ENCODE data around the gene CIROP. TPM values are rescaled to one million over a fixed set of nuclear protein-coding genes. Genes with fewer than 3 reads are reported as not detected.

CIROP gene
- total and polyA plus RNA-seq, 7 donors = 0.27 TPM; not detected in 6

DNA sequence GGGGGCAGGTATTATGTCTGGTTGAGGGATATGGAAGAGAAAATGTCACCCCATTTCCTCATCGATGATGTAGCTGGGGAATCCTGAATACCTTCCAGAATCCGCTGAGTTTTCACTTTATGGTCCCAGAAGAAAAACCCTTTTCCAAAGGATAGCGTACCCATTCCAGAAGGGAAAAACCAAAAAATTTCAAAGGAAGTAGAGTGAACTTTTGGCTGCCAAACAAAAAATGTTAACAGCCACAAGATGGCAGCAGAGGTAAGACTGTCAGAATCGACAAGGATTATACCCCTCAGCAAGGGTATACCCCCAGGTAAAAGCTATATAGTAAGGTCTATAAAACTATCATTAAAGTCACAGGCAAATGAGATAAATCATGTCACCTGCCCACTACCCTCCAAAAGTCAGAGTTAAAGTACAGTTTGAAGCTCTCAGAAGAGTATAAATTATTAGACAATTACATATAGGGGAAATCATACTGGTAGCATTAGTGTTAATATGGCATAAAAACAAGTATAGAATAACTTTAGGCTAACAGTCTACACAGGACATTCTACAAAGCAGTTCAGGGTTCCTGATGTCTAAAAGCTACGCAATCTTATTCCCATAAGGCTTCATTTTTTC, 27.9 kb downstream of the CIROP start:
- peak overlapping the region in 1 of 4 donors; percentile 9 for H3K27ac ChIP-seq
- 68 to 71% methylated on average over 5 of the region's 5 CpGs for whole genome bisulfite sequencing, 2 donors
- intact Hi-C loops (cut with DNase I) = no loop called here
- H3K36me3 ChIP-seq = peaks cover 47 to 98% (median 77%) of the 10 kb centered on the region in 4 donors
- no peak overlapping the region for H3K4me3 ChIP-seq
- no peaks in the 10 kb centered on the region for H3K27me3 ChIP-seq
- H3K9me3 ChIP-seq = no peaks in the 10 kb centered on the region
- TF ChIP-seq, protein P1, sequence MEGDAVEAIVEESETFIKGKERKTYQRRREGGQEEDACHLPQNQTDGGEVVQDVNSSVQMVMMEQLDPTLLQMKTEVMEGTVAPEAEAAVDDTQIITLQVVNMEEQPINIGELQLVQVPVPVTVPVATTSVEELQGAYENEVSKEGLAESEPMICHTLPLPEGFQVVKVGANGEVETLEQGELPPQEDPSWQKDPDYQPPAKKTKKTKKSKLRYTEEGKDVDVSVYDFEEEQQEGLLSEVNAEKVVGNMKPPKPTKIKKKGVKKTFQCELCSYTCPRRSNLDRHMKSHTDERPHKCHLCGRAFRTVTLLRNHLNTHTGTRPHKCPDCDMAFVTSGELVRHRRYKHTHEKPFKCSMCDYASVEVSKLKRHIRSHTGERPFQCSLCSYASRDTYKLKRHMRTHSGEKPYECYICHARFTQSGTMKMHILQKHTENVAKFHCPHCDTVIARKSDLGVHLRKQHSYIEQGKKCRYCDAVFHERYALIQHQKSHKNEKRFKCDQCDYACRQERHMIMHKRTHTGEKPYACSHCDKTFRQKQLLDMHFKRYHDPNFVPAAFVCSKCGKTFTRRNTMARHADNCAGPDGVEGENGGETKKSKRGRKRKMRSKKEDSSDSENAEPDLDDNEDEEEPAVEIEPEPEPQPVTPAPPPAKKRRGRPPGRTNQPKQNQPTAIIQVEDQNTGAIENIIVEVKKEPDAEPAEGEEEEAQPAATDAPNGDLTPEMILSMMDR (IDR thresholded peaks at IDR 0.05) = peak in 2 of 4 experiments; percentile 32 to 55
- no peak for TF ChIP-seq POLR2A (IDR thresholded peaks at IDR 0.05)
- no peak for TF ChIP-seq POLR2AphosphoS5 (IDR thresholded peaks at IDR 0.05)
- TF ChIP-seq EP300 (IDR thresholded peaks at IDR 0.05) = no peak
- peaks cover 0 to 24% (median 13%) of the 10 kb centered on the region in 4 donors for H3K4me1 ChIP-seq
- DNase-seq = no peak

DNA sequence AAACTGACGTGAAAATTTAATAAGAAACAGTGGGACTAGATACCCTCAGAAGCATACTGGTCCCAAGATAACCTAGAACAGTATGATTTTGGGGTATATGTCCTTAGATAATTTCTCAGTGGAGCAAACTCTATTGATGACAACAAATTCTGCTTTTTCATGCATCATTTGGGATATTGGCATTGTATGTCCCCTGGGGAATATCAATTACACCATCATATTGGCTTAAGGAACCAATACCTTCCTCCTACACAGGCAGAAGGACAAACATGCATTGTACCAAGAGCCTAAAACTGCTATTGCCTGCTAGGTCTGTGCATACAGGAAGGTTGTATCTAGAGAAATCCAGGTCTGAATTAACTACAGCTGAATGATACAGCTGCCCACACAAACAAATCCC, 29.9 kb downstream of the CIROP start:
- H3K4me3 ChIP-seq = no peak overlapping the region
- no peaks in the 10 kb centered on the region for H3K27me3 ChIP-seq
- DNase-seq = no peak
- no peaks in the 10 kb centered on the region for H3K9me3 ChIP-seq
- peaks cover 0 to 41% (median 29%) of the 10 kb centered on the region in 4 donors for H3K4me1 ChIP-seq
- peaks cover 34 to 78% (median 59%) of the 10 kb centered on the region in 4 donors for H3K36me3 ChIP-seq
- no peak overlapping the region for H3K27ac ChIP-seq
- TF ChIP-seq EP300 (IDR thresholded peaks at IDR 0.05) = no peak
- intact Hi-C loops (cut with DNase I) = no loop called here
- WGBS, 2 donors = 95 to 97% methylated on average over 1 of the region's 1 CpG

DNA sequence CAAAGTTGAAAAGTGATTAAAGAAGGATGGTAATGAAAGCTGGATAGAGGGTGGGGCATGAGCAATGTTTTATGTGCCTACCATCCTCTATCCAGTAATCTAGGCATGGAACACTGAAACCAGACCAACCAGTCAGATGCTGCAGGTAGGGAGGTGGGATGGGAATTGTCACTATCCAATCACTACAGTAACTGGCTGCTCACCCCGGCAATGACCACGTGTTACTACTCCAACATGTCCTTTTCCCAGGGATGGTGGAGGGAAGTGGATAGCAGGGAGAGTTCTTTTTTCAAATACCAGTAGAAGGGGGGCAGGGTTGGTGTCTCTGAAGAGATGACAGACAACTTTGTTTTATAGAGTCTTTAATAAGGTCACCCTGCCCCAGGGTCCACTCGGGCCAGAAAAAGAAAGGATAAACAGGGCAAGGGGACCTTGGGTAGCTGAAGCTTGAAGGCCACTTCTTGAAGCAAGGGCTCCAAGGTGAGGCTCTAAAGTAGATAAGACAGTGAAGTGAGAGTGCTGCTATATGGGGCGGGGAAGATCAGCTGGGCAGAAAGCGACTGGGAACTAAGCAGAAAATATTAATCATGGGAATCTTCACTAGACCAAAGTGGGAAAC, 32.8 kb downstream of the CIROP start:
- Histone ChIP-seq H3K4me1 (peaks cover 0 to 41% (median 38%) of the 10 kb centered on the region in 4 donors), H3K36me3 (peaks cover 9 to 70% (median 52%) of the 10 kb centered on the region in 4 donors), H3K9me3 (no peaks in the 10 kb centered on the region), H3K27me3 (no peaks in the 10 kb centered on the region), H3K4me3 (peak overlapping the region in 3 of 4 donors; percentile 50 to 63 (median 58)), H3K27ac (peak overlapping the region; percentile 75 to 87 (median 84))
- DNase-seq = no peak
- intact Hi-C loops (cut with DNase I) = no loop called here
- WGBS, 2 donors = 33 to 62% methylated on average over 5 of the region's 5 CpGs
- TF ChIP-seq POLR2A (IDR thresholded peaks at IDR 0.05) (no peak), EP300 (IDR thresholded peaks at IDR 0.05) (no peak), POLR2AphosphoS5 (IDR thresholded peaks at IDR 0.05) (no peak)
- TF ChIP-seq, protein P1 (IDR thresholded peaks at IDR 0.05) = no peak

DNA sequence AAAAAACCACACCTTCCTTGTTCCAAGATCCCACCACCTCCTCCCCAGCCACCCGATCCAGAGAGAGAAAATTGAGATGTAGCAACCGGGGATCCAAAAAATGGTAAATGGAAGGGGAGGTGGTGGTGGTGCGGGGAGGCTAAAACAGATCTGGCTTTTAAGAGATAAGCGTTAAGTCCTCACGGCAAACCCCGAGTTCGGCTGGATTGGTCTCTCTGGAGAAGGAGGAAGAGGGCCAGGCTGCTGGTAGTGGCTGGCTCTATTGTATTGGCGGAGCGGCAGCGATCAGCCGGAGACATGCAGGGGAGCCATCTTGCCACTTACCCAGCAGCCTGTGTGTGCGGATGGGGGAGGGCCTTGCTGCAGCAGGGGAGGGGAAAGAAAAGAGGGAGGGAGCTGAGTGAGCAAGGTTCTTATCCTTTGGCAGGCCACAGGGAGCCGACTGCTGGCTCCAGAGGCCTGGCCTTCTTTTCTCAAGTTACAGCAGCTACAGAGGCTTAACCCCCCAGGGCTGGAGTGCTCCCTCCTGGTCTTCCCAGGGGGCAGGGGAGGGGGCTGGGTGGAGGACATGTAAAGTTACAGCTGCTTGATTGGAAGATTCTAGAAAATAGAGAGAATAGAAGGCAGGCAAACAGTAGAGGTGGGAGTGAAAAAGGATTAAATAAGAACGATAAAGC, 33.4 kb downstream of the CIROP start:
- Histone ChIP-seq H3K4me3 (peak overlapping the region; percentile 49 to 63 (median 54)), H3K4me1 (peaks cover 0 to 41% (median 38%) of the 10 kb centered on the region in 4 donors), H3K36me3 (peaks cover 6 to 70% (median 51%) of the 10 kb centered on the region in 4 donors), H3K27ac (peak overlapping the region; percentile 75 to 87 (median 84)), H3K9me3 (no peaks in the 10 kb centered on the region), H3K27me3 (no peaks in the 10 kb centered on the region)
- peak; percentile 95 for DNase-seq
- TF ChIP-seq EP300 (IDR thresholded peaks at IDR 0.05) = no peak
- TF ChIP-seq POLR2AphosphoS5 (IDR thresholded peaks at IDR 0.05) = peak; percentile 29 to 77 (median 72)
- TF ChIP-seq POLR2A (IDR thresholded peaks at IDR 0.05) = peak in 1 of 2 donors; percentile 28
- TF ChIP-seq, protein P1 (IDR thresholded peaks at IDR 0.05) = no peak
- intact Hi-C loops (cut with DNase I) = no loop called here
- WGBS, 2 donors = 1 to 2% methylated on average over 14 of the region's 14 CpGs

Data from sigmoid colon (tissue), 7 donors.